Astrocyte (in vitro differentiated cells and primary cell): Measurements from ENCODE around the gene EGFR.

Source experiments
- CTCF ChIP-seq: IDR thresholded peaks from 2 replicates; pipeline ENCODE4 v1.5.1; 2011; ENCODE audit warnings: low read depth, mild to moderate bottlenecking, inconsistent platforms, low read length, moderate library complexity; ENCODE audit not compliant: insufficient read depth
- EZH2 ChIP-seq: IDR thresholded peaks from 2 replicates; pipeline ENCODE4 v1.6.1; 2012; ENCODE audit warnings: mild to moderate bottlenecking, low read length, inconsistent platforms; ENCODE audit not compliant: insufficient read depth

DNA sequence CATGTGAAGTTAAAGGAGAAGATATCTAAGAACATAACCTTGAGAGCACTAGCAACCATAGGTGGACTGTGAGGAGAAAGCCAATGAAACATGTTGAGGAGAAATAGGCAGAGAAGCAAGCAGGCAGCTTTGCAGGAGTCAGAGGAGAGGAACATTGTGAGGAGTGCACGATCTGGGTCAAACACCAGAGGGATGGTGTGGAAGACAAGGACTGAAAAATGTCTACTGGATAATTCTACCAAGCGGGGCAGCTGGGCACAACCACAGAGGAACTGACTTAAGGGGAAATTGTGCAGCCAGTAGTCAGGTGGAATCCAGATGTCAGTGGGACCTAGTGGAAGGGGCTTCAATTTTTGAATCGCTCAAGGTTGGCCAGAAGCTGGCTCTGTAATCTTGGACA is 234.4 kb downstream of the EGFR start:
- TF ChIP-seq CTCF, result no peak
- no peak for TF ChIP-seq EZH2
